ENCODE measurements around the gene KNDC1. TPM values are rescaled to one million over a fixed set of nuclear protein-coding genes. Genes with fewer than 3 reads are reported as not detected.
"Not testable (repeated sequence)": the region's sequence is repeated elsewhere in the genome, so short reads cannot be mapped to it uniquely, and the experiment has no call there.

The KNDC1 gene
- total RNA-seq, 1 experiment from 2014 or later, result 0.11 TPM

- DNase-seq (ENCODE audit: low read depth), result no peak
Observed at GRCh38 chr10:133161486-133162109, 1.6 kb downstream of the KNDC1 start.

DNA sequence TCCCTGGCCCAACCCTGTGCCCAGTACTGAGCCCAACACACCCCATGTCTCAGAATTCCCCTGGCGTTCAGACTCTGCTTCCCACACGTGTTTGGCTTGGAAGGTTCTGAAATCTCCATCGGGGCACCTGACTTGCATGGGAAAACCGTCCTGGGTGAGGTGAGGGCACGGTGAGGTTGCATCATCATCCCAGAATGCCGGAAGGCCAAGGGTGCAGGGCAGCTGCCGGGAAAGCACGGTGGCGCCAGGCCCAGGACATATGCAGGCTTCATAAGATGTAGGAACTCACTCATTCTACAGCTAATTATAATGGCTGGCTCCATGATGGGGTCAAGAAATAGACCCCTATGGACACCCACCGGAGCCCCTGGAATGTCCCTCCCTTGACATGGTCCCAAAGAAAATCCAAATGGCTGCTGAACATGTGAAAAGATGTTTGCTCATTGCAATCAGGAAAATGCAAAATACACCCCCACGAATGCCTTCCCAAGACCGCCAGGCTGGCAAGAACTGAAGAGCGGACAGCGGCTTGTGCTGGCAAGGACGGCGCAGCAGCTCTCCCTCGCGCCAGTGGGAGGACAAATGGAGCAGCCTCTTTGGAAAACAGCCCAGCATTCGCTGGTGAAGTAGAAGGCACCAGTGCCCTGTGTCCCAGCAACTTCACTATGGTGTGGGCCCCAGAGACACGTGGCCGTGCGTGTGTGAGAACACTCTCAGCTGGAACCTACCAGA is 2.3 kb downstream of the KNDC1 start:
- DNase-seq (ENCODE audit: low read depth), result no peak

- no peak for DNase-seq (ENCODE audit: low read depth)
Observed at GRCh38 chr10:133162910-133163856, 3.2 kb downstream of the KNDC1 start.

DNA sequence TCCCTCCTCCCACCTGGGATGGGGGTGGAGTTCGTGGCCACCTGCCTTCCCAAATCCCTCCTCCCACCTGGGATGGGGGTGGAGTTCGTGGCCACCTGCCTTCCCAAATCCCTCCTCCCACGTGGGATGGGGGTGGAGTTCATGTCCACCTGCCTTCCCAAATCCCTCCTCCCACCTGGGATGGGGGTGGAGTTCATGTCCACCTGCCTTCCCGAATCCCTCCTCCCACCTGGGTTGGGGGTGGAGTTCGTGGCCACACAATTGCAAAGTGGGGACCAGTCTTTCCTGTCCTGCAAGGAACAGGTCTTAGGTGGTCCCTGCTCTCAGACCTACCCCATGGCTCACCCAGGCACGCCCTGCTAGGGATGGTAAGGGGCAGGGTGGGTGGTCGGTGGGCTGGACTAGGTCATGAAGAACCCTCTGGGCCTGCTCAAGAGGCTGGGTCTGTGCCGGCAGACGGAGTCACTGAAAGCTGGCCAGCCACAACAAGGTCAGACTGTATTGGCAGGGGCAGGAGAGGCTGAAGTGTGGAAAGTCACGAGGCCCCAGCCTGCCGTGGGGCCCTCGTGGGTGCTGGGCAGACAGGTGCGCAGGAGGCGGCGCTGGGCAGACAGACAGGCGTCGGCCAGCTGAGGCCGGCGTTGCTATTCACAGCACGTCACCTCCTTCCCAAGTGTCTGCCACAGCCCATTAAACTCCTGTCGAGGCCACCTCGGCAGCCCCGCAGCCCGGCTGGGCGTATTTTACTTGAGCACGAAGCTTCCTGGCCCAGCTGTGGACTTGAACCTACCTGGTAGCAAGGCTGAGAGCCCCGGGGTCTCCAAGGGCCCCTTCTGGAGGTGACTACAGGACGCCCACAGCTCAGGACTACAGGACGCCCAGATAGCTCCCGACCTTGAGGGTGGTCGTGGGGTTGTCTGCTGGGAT is 4.1 kb downstream of the KNDC1 start:
- DNase-seq (ENCODE audit: low read depth), result no peak

GRCh38 chr10:133164816-133165555 is 5.0 kb downstream of the KNDC1 start:
- DNase-seq (ENCODE audit: low read depth), result no peak

GRCh38 chr10:133165556-133166503 is 5.8 kb downstream of the KNDC1 start:
- no peak for DNase-seq (ENCODE audit: low read depth)

DNA sequence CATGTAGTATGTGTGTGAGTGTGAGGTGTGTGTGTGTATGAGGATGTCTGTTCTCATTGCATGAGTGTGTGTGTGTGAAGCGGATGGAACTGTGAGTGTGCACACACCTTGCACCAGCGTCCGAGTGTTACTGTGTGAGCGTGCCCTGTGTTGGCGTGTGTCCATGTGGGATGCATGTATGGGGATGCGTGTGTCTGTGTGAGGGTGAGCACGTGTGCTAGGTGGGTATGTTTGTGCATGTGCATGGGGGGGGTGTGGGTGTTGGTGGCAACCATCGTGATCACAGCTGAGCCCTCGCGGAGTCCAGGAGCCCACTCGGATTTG is 6.4 kb downstream of the KNDC1 start:
- no peak for DNase-seq (ENCODE audit: low read depth)

DNA sequence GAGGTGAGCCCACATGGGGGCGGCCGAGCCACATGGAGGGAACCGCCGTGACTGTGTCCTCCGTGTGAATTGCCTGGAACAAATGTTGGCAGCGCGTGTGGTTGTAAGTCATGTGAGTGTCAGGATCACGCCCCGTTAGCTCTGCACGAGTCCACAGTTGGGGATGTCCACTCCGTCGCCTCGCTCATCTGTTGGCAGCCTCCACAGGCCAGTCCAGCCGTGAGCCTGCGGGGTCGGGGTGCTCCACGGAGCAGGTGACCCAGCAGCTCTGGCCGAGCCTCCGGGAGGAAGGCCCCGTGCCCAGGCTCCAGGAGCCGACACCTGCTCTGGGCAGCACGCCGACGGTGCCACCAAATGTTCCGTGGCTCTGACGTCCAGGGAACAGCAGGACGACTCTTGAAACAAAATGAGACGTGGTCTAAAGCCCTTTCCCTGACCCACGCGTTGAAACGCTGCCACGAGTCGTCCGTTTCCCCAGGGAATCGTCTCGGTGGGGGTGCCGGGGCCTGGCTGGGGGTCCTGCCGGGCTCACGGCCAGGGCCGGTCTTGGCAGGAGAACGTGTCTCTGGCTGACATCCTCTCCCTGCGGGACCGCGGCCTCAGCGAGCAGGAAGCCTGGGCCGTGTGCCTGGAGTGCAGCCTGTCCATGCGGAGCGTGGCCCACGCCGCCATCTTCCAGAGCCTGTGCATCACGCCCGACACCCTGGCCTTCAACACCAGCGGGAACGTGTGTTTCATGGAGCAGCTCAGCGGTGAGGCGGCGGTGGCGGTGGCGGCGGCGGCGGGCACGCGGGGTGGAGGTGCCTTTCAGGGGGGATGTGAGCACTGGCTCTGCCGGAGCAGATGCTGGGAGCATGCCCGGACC is 7.0 kb downstream of the KNDC1 start:
- no peak for DNase-seq (ENCODE audit: low read depth)

- no peak for DNase-seq (ENCODE audit: low read depth)
Observed at GRCh38 chr10:133167693-133168616, 7.9 kb downstream of the KNDC1 start.

- DNase-seq (ENCODE audit: low read depth), result no peak
Observed at GRCh38 chr10:133168617-133169031, 8.6 kb downstream of the KNDC1 start.

DNA sequence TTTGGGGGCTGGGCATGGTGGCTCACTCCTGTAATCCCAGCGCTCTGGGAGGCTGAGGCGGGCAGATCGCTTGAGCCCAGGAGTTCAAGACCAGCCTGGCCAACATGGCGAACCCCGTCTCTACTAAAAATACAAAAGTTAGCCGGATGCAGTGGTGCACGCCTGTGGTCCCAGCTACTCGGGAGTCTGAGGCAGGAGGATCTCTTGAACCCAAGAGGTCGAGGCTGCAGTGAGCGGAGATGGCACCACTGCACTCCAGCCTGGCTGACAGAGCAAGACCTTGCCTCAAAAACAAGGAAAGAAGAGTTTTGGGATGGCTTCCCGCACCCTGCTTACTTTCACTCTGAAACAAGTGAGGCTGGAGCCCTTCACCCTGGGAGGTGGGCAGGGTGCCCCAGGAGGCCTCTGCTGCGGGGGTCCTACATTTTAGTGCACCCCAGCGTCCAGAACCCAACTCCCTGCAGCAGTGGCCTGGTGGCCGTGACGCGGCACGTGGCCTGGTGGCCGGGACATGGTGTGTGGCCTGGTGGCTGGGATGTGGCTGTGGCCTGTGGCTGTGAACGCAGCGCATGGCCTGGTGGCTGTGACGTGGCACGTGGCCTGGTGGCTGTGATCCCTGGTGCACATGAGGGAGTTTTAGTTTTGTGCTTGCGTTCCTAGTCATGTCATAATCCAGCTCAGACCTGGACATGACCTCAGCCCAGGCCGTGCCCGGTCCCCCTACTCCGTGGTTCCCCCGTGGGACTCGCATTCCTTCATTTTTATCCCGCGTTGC is 9.3 kb downstream of the KNDC1 start:
- no peak for DNase-seq (ENCODE audit: low read depth)

GRCh38 chr10:133170092-133170491 is 10.1 kb downstream of the KNDC1 start:
- DNase-seq (ENCODE audit: low read depth), result no peak

- DNase-seq (ENCODE audit: low read depth), result no peak
Observed at GRCh38 chr10:133173860-133174640, 14.0 kb downstream of the KNDC1 start.

GRCh38 chr10:133174689-133175263 is 14.8 kb downstream of the KNDC1 start:
- DNase-seq (ENCODE audit: low read depth), result no peak

- not testable (repeated sequence) for DNase-seq (ENCODE audit: low read depth)
Observed at GRCh38 chr10:133175624-133176023, 15.6 kb downstream of the KNDC1 start.
